Loucy (cell line): ENCODE data around the gene DDIT4L.

Experiments
- CTCF ChIP-seq: fragments of 200-600 bp; sonication (generic); conservative IDR thresholded peaks from 2 replicates; pipeline ENCODE4 v1.5.1; 2014; ENCODE audit warnings: mild to moderate bottlenecking, antibody characterized with exemption, low read length
- EZH2phosphoT487 ChIP-seq: fragments of 200-600 bp; IDR thresholded peaks from 2 replicates; pipeline ENCODE4 v1.6.1; 2018; ENCODE audit warnings: antibody characterized with exemption, mild to moderate bottlenecking, moderate library complexity, borderline replicate concordance

- no peak for TF ChIP-seq CTCF
- no peak for TF ChIP-seq EZH2phosphoT487
Observed at GRCh38 chr4:100175858-100176257, 14.4 kb downstream of the DDIT4L start.
